ENCODE measurements around the gene NLK. TPM values are rescaled to one million over a fixed set of nuclear protein-coding genes. Genes with fewer than 3 reads are reported as not detected.
"Not testable (repeated sequence)": the region's sequence is repeated elsewhere in the genome, so short reads cannot be mapped to it uniquely, and the experiment has no call there.

The NLK gene
- polyA plus RNA-seq, 3 donors = 45.6 to 53.9 (median 53.9) TPM

DNA sequence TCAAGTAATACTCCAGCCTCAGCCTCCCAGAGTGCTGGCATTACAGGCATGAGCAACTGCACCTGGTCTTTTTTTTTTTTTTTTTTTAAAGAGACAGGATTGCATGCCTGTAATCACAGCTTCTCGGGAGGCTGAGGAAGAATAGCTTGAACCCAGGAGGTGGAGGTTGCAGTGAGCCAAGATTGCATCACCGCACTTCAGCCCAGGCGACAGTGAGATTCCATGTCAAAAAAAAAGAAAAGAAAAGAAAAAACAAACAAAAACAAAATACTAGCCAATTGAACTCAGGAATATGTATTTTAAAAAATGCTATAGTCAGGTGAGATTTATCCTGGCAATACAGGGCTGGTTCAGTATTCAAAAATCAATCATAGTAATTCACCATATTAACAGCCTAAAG, 158.8 kb downstream of the NLK start:
- no peak for DNase-seq (ENCODE audit: extremely low read depth in 1 of 11, low read depth in 9 of 11, low spot score in 4 of 11)

DNA sequence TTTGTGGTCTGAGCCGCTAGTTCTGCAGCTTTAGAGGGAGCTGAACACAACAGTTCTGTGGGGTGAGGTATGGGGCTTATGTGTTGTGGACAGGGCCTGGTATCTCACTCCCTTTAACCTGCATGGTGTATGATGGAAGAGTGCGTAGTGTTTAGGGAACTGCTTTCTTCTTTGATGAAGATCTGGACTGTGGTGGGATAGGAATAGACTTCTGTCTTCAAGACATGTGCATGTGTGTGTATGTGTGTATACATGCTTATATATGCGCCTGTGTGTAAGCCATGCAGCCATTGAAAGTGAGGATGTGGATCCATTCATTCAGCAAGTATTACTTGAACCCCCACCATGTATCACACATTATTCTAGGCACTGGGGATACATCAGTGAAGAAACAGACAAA, 161.8 kb downstream of the NLK start:
- no peak for DNase-seq (ENCODE audit: extremely low read depth in 1 of 11, low read depth in 9 of 11, low spot score in 4 of 11)

DNA sequence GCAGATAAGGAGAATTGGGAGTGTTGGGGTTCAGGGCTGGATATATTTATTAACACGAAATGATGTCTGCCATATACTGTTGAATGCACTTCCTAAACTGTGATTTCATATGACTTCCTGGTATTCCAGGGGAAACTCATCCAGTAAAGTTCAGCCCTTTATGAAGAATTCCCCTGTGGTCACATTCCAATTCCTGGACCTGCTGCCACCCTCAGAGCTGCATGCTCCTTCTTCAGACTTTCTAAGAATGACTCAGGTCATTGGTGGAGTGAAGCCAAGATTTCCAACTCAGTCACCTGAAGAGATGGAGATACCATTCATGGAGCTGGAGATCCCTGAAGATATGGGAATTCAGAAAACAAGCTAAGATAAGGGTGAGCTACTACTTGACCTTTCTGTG, 162.3 kb downstream of the NLK start:
- no peak for DNase-seq (ENCODE audit: extremely low read depth in 1 of 11, low read depth in 9 of 11, low spot score in 4 of 11)

DNA sequence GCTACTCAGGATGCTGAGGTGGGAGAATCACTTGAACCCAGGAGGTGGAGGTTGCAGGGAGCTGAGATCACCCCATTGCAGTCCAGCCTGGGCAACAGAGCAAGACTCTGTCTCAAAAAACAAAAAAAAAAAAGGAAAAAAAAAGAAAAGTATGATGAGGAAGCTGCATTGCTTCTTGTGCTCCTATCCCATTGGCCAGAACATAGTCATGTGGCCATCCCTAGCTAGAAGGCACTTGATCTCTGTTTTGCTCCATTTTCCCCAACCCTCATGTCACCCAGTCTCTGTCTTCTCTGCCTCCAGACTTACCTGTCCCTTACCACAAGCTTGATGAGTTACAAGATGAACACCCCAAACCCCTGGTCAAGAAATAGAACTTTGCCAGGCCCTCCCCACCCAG, 163.8 kb downstream of the NLK start:
- no peak for DNase-seq (ENCODE audit: extremely low read depth in 1 of 11, low read depth in 9 of 11, low spot score in 4 of 11)

DNA sequence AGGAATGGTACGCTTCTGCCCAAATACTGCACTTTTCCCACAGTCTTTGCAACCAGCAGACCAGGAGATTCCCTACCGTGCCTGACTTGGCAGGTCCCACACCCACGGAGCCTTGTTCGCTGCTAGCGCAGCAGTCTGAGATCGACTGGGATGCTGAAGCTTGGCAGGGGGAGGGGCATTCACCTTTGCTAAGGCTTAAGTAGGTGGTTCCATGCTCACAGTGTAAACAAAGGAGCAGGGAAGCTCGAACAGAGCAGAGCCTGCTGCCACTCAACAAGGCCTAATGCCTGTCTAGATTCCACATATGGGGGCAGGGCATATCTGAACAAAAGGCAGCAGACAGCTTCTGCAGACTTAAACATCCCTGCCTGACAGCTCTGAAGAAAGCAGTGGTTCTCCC, 169.3 kb downstream of the NLK start:
- DNase-seq (ENCODE audit: extremely low read depth in 1 of 11, low read depth in 9 of 11, low spot score in 4 of 11) = no peak

DNA sequence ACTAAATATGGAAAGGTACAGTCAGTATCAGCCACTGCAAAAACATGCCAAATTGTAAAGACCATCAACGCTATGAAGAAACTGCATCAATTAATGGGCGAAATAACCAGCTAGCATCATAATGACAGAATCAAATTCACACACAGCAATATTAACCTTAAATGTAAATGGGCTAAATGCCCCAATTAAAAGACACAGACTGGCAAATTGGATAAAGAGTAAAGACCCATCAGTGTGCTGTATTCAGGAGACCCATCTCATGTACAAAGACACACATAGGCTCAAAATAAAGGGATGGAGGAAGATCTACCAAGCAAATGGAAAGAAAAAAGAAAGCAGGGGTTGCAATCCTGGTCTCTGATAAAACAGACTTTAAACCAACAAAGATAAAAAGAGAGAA, 171.1 kb downstream of the NLK start:
- not testable (repeated sequence) for DNase-seq (ENCODE audit: extremely low read depth in 1 of 11, low read depth in 9 of 11, low spot score in 4 of 11)

DNA sequence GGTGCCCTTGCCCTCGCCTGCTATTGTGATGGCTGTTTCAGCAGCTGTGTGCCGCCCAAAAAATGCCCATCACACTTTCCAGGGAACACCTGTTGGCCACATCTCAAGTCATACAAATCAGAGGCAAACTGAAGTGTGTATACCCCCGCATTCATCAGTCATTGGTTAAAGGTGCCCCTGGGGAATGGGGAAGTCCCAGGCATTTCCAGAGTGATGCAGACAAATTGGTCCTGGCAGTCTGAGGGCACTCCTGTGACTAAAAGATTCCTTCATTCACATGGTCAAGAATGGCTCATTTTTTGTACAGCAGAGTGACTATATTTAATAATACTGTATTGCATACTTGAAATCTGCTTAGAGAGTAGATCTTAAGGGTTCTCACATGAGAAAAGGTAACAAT, 173.6 kb downstream of the NLK start:
- DNase-seq (ENCODE audit: extremely low read depth in 1 of 11, low read depth in 9 of 11, low spot score in 4 of 11) = no peak

DNA sequence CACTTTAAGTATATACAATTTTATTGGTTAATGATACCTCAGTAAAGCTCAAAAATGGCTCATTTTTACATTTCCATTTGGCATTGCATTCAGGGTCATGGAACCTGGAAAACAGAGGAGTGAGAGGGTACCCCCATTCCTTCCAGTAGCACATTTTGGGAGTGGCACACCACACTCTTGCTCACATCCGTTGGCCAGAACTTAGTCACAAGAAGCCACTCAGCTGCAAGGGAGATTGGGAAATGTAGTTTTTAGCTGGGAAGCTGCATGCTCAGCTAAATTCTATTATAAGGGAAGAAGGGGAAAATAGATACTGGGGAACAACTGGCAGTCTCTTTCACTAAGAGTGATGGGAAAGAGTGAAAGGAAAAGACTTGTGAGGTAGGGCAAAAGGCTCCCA, 174.1 kb downstream of the NLK start:
- DNase-seq (ENCODE audit: extremely low read depth in 1 of 11, low read depth in 9 of 11, low spot score in 4 of 11) = no peak

DNA sequence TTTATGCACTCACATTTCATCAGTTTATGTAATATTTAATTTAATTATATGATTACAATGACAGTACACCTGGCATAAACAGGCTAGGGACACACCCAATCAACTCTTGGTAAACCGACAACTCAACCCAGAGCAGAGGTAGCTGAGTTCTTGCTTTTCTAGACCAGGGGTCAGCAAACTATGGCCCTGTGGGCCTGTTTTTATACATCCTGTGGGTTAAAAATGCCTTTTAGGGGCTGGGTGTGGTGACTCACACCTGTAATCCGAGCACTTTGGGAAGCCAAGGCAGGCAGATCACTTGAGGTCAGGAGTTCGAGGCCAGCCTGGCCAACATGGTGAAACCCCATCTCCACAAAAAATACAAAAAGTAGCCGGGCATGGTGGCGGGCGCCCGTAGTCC, 177.3 kb downstream of the NLK start:
- DNase-seq (ENCODE audit: extremely low read depth in 1 of 11, low read depth in 9 of 11, low spot score in 4 of 11) = no peak

DNA sequence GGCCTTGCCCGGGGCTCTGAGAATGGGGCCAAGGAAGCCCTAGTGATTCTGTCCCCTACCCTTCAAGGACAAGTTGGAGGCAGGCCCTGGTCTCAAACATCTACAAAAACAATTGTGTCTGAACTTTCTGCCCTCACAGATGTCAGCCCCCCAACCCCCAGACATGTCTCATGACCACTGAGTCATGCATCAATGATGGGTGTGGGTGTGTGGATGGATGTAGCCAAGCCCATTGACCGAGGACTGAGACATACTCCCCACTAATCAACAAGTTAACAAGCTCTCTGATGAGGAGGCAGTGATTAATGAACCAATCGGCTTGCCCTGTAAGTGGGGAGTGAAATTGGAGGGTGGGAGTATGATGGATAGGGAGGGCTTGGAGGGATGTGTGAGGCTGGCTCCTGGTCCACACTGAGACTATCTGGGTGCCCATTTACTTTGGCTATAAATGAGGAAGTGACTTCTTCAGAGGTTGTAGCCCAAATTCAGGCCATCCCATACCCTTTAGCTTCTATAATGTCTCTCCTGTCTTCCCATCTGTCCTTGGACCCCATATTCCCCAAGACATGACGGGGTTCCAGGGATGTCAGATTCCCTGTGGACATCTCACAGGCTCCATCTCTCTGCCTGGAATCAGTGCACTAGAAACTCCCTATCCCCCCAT, 179.4 kb downstream of the NLK start:
- no peak for DNase-seq (ENCODE audit: extremely low read depth in 1 of 11, low read depth in 9 of 11, low spot score in 4 of 11)

DNA sequence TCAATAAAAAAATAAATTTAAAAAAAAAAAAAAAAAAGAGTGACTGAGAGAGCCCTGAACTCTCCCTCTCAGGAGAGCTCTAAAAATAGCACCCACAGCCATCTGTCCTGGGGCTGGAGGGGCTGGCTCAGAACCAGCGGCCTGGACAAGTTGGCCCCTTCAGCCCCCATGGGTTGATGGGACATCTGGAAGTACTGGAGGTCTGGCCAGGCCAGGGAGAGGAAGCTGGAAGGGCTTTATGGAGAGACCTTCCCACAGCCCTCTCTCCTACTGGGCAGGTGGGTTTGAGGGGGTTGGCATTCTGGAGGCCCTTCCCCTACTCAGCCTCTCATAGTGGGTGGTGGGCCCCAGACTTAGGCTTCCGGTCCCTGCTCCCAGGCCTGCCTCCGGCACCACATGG, 182.8 kb downstream of the NLK start:
- DNase-seq (ENCODE audit: extremely low read depth in 1 of 11, low read depth in 9 of 11, low spot score in 4 of 11) = no peak

DNA sequence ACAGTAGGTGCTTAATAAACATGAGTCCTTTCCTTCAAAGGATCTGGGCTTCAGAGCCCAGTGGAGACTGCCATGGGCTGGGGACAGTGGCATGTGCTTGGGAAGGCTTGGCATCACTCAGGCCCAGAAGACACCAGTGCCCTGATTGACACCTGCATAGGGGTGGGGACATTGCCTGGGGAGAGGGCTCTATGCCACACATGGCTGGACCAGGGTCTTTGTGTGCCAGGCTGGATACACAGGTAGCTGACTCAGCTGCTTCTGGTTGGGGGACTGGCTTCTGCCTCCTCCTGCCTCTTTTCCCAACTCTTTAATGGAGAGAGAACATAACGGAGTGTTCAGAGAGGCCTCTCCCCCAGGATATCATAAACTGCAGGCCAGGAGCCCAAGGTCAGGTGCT, 183.4 kb downstream of the NLK start:
- no peak for DNase-seq (ENCODE audit: extremely low read depth in 1 of 11, low read depth in 9 of 11, low spot score in 4 of 11)

DNA sequence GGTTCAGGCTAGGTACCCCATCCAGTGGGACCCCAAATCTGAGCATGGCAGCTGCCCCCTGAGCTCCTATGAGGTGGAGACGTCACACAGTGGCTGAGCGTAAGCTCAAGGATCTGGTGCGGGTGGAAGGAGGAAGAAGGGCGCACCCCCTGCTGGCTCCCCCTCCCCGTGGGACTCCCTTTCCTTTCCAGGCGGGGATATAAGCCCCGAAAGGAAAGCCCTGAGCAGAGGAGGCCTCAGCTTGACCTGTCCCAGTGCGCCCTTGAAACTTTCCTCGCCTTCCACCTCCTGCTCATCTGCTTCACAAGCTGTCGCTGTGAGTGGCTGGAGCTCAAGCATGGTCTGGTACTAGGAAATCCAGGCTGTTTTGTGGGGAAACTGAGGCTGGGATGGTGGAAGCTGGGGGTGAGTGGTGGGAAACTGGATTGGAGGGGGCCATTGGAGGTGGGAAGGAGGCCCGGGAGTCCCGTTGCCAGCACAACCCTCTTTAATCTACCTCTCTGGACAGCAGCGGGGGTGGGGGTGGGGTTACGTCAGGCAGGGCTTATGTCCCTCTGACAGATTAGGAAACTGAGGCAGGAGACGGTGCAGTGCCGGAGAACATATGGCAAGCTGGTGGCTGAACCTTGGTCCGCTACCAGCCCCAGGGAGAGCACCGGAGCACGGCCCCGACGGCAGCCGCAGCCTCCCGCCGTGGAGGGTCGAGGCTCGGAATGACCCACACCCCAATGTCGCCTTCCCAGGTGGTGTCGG, 184.3 kb downstream of the NLK start:
- DNase-seq (ENCODE audit: extremely low read depth in 1 of 11, low read depth in 9 of 11, low spot score in 4 of 11) = no peak

DNA sequence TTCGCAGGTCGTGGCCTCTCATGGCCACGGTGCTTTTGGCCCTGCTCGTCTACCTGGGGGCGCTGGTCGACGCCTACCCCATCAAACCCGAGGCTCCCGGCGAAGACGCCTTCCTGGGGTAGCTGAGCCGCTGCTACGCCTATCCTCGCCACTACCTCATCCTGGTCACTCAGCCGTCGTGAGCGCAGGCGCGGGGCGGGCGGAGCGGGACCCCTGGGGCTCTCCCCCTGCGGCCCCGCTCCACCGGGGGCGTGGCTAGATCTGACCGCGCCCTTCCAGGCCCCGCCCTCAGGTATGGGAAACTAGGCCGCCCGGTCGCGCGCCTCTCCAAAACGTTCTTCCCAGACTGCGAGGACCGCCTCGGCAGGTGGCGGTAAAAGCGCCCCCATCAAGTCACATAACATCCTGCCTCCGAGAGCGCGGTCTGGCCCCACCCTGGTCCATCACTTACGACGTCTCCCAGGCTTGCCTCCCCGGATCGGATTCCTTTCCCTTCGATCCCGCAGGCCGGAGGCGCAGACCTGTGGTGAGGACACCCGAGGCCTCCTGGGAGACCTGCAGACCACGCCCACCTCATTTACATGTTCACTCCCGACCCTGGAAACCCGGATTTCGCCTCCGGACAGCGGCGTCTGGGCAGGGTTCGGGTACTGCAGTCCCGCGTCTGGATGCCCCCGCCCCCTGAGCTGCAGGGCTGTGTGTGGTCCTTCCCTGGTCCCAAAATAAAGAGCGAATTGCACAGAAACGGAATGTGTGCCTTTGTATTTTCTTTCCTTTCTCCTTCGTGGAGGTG, 185.0 kb downstream of the NLK start:
- peak in 10 of 11 donors; percentile 48 to 80 (median 70) for DNase-seq (ENCODE audit: extremely low read depth in 1 of 11, low read depth in 9 of 11, low spot score in 4 of 11)

DNA sequence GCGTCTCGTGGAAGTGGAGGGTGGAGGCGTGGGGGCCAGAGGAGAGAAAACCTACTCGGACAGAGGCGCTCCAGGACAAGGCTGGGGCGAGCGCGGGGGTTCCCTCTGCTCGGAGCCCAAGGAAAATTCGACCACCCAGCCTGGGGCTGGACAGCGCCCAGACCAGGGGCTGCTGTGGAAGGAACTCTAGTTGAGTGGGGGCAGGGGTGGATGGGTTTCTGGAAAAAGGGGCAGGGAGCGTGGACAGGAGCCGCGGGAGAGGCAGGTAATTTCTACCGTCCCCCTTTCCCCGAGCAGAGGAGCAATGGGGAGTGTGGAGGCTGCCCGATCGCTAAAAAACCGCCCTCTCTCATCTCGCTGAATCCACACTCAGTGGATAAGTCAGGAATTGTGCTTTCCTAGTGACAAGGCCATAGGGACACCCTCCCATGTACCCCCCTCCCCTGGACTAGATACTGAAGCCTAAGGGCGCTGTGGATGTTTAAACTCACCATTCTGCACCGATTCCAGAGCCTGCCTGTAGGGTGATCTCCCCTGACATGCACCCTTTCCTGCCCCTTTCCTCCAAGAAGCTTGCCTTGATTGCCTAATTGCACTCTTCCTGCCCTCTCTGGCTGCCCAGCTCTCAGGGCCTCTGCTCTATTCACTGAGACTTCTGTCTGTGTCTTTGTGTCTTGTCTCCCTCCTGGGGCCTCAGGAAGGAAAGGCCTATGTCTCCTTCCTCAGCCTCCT, 185.8 kb downstream of the NLK start:
- DNase-seq (ENCODE audit: extremely low read depth in 1 of 11, low read depth in 9 of 11, low spot score in 4 of 11) = no peak

DNA sequence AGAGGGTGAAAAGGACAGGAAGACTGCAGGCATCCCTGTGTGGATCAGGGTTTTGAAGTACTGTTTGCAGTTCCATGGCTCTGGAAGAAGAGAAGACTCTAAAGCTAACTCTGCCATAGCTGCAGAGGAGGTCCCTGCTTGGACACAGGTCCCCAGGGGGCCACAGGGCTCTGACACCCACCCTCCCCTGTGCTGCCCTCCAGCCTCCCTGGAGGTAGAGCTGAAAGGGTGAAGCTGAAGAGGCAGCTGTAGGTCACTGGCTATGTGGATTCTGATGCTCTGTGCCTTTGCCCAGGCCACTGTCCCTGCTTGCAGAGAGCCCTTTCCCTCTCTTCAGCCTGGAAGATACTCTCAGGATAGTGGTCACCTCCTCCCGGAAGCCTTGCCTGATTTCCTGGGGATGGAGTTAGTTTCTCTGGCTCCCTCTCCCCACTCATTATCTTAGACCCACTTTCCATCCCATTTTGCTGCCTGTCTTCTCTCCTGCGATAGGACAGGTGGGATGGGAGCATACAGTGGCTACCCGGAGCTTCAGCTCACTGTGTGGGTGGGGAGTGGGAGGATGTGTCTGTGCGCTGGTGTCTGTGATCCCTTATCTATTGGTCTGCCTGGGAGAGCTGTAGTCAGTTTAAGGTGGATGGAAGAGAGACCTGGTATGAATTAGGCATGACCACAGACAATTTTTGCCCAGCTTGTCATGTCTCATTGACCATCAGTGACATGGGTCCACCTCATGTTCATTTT, 186.7 kb downstream of the NLK start:
- DNase-seq (ENCODE audit: extremely low read depth in 1 of 11, low read depth in 9 of 11, low spot score in 4 of 11) = no peak

DNA sequence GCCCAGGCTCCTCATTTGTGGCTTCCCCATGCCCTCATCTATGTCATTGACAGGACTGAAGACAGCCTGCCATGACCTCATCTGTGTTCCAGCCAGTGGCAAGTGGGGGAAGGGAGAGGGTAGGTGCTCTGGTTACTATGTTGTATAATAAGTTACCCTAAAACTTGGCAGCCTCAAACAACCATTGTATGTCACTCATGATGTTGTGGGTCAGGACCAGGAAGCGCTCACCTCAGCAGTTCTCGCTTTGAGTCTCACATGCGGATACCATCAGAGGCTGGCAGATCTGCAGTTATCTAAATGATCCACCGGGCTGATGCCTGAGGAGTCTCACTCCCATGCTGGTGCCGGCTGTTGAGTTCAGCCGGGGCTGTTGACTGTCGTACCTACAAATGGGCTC, 187.5 kb downstream of the NLK start:
- no peak for DNase-seq (ENCODE audit: extremely low read depth in 1 of 11, low read depth in 9 of 11, low spot score in 4 of 11)

DNA sequence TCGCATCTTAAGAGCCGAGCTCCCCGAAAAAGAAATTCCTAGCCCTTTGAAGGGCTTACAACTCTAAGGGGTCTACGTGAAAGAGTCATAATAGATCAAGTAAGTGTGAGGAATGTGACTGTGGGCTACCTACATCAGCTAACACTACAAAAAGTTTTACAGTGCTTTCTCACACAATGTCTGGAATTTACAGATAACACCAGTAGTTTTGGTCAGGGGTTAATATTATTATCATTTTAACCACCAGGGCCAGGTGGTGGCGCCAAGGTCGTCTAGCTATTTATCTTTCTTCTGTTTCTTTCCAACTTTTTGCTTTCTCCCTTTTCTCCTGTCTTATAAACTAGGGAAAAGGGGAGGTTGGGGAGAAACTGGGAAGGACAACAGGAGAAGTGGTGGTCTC, 188.1 kb downstream of the NLK start:
- not testable (repeated sequence) for DNase-seq (ENCODE audit: extremely low read depth in 1 of 11, low read depth in 9 of 11, low spot score in 4 of 11)

DNA sequence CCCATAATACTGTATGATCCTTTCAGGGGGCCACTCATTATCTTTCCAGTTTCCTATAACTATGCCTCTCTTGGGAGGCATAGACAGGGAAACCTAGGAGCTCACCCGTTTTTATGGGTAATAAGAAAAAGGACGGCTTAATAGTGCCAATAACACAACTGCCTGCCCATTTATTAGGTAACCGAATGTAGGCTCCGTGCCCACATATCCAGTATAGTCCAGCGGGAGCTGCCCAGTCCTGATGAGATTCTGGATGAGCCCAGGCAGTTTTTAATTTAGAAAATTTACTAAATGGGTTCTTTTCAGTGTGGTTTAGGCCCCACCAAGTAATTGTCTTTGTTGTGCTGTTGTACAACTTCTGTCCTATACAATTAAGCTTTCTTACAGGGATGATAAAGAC, 189.1 kb downstream of the NLK start:
- not testable (repeated sequence) for DNase-seq (ENCODE audit: extremely low read depth in 1 of 11, low read depth in 9 of 11, low spot score in 4 of 11)

Measured in renal cortex interstitium (tissue), 11 donors.